CD4-positive, alpha-beta memory T cell (primary cell): ENCODE data around the gene RPL21. TPM values are rescaled to one million over a fixed set of nuclear protein-coding genes. Genes with fewer than 3 reads are reported as not detected.
"Not testable (repeated sequence)": the region's sequence is repeated elsewhere in the genome, so short reads cannot be mapped to it uniquely, and the experiment has no call there.

Experiments
- CTCF ChIA-PET: fragments of 350-600 bp; sonication (Branson Sonifier 250); formaldehyde crosslinking; loops from one replicate; lab custom pipeline; 2021; ENCODE audit warnings: inconsistent platforms; ENCODE audit not compliant: partially characterized antibody; lab: Charles Lee
- POLR2A ChIA-PET: fragments of 350-600 bp; sonication (Branson Sonifier 250); formaldehyde crosslinking; loops from one replicate; lab custom pipeline; 2021; ENCODE audit not compliant: partially characterized antibody; lab: Charles Lee
- DNase-seq, 5 donors: peaks; one replicate each; pipeline versions ENCODE4 v3.0.0 to v3.0.0-alpha.2; 2020 to 2022; ENCODE audit warnings: mixed read lengths in 1 of 5
- H3K27ac ChIP-seq: one replicate; pipeline ENCODE4 v1.7.0; 2013; ENCODE audit warnings: low read depth, low read length
- H3K27me3 ChIP-seq: 2 replicates; pipeline ENCODE4 v1.7.0; 2013; ENCODE audit warnings: mild to moderate bottlenecking, low read length, moderate library complexity; ENCODE audit not compliant: insufficient read depth
- H3K36me3 ChIP-seq: 2 replicates; pipeline ENCODE4 v1.7.0; 2013; ENCODE audit warnings: mild to moderate bottlenecking, low read length, moderate library complexity; ENCODE audit not compliant: insufficient read depth
- H3K4me1 ChIP-seq: 2 replicates; pipeline ENCODE4 v1.7.0; 2013; ENCODE audit warnings: mild to moderate bottlenecking, low read length, moderate library complexity; ENCODE audit not compliant: insufficient read depth
- H3K4me3 ChIP-seq, 2 donors: one replicate each; pipeline ENCODE4 v1.7.0; 2013; ENCODE audit warnings: low read length in 2 of 2, mild to moderate bottlenecking in 1 of 2
- H3K9me3 ChIP-seq, 2 donors: one replicate each; pipeline ENCODE4 v1.7.0; 2013; ENCODE audit warnings: low read length in 2 of 2, control low read depth in 1 of 2; ENCODE audit not compliant: control insufficient read depth in 1 of 2
- H3K27ac Mint-ChIP-seq, 7 donors: one replicate each; pipeline ENCODE4 v1.8.0; 2020 to 2021; ENCODE audit warnings: mixed read lengths in 7 of 7, mild to moderate bottlenecking in 6 of 7, inconsistent platforms in 3 of 7, moderate library complexity in 3 of 7
- H3K27me3 Mint-ChIP-seq, 2 donors: one replicate each; pipeline ENCODE4 v1.8.0; 2020 to 2021; ENCODE audit warnings: mixed read lengths in 2 of 2
- H3K36me3 Mint-ChIP-seq, 2 donors: one replicate each; pipeline ENCODE4 v1.8.0; 2020 to 2021; ENCODE audit warnings: mixed read lengths in 2 of 2, inconsistent platforms in 1 of 2, mild to moderate bottlenecking in 1 of 2
- H3K4me1 Mint-ChIP-seq, 4 donors: one replicate each; pipeline ENCODE4 v1.8.0; 2020 to 2021; ENCODE audit warnings: mixed read lengths in 4 of 4, mild to moderate bottlenecking in 1 of 4
- H3K4me3 Mint-ChIP-seq, 8 donors: one replicate each; pipeline ENCODE4 v1.8.0; 2020 to 2021; ENCODE audit warnings: mixed read lengths in 8 of 8, mild to moderate bottlenecking in 7 of 8, moderate library complexity in 6 of 8, inconsistent platforms in 3 of 8
- H3K9me3 Mint-ChIP-seq, 8 donors: one replicate each; pipeline ENCODE4 v1.8.0; 2020 to 2021; ENCODE audit warnings: mixed read lengths in 8 of 8, mild to moderate bottlenecking in 5 of 8, inconsistent platforms in 3 of 8, moderate library complexity in 1 of 8
- intact Hi-C: fragments of 100-400 bp; cut with micrococcal nuclease; formaldehyde crosslinking; loops from one replicate; pipeline ENCODE4 v1.15.1; 2023
- polyA plus RNA-seq, 2 donors: library from polyadenylated mRNA; unstranded; fragments of 300-500 nt; fragmentation: Illumina TruSeq; gene quantifications; one replicate each; pipeline ENCODE4 v1.2.3, GENCODE V29; 2021
- total RNA-seq, 2 experiments: library from RNA; stranded (reverse); gene quantifications; one replicate each; pipeline ENCODE4 v1.2.3, GENCODE V29; 2021

The RPL21 gene
- total and polyA plus RNA-seq, 4 experiments from 2014 or later = 2,008 to 7,509 (median 4,196) TPM

GRCh38 chr13:27280841-27281240 is 29.5 kb downstream of the RPL21 start:
- Histone ChIP-seq H3K4me1 (no peaks in the 10 kb centered on the region), H3K27me3 (no peaks in the 10 kb centered on the region), H3K36me3 (no peaks in the 10 kb centered on the region), H3K4me3 (no peak overlapping the region), H3K27ac (no peak overlapping the region), H3K9me3 (no peaks in the 10 kb centered on the region)
- Mint-ChIP-seq H3K4me3 (no peak overlapping the region), H3K27ac (no peak overlapping the region), H3K27me3 (peaks cover 1 to 7% of the 10 kb centered on the region in 2 donors), H3K36me3 (no peaks in the 10 kb centered on the region), H3K9me3 (peaks cover 0 to 2% (median 0%) of the 10 kb centered on the region in 8 donors), H3K4me1 (no peaks in the 10 kb centered on the region)
- no peak for DNase-seq
- intact Hi-C loops = no loop called here
- ChIA-PET CTCF (interaction anchor here (1.4 to 2.2 kb wide), 3 partner anchors 11 to 295 kb away, joined by 3 to 11 read pairs (median 6); partner anchors contain the start of gene RASL11A), POLR2A (no interaction called here)

- Histone ChIP-seq H3K9me3 (no peaks in the 10 kb centered on the region), H3K4me3 (no peak overlapping the region), H3K4me1 (no peaks in the 10 kb centered on the region), H3K27me3 (no peaks in the 10 kb centered on the region), H3K27ac (no peak overlapping the region), H3K36me3 (no peaks in the 10 kb centered on the region)
- Mint-ChIP-seq H3K4me3 (no peak overlapping the region), H3K27me3 (peaks cover 1 to 5% of the 10 kb centered on the region in 2 donors), H3K4me1 (no peaks in the 10 kb centered on the region), H3K36me3 (no peaks in the 10 kb centered on the region), H3K9me3 (peaks cover 0 to 2% (median 0%) of the 10 kb centered on the region in 8 donors), H3K27ac (no peak overlapping the region)
- CTCF ChIA-PET = interaction anchor here (1.4 to 2.2 kb wide), 3 partner anchors 11 to 296 kb away, joined by 3 to 11 read pairs (median 6); partner anchors contain the start of gene RASL11A
- POLR2A ChIA-PET = no interaction called here
- intact Hi-C loops = no loop called here
- no peak for DNase-seq
Observed at GRCh38 chr13:27281420-27281819, 30.1 kb downstream of the RPL21 start.

- Histone ChIP-seq H3K36me3 (no peaks in the 10 kb centered on the region), H3K4me3 (no peak overlapping the region), H3K27ac (no peak overlapping the region), H3K9me3 (no peaks in the 10 kb centered on the region), H3K4me1 (no peaks in the 10 kb centered on the region), H3K27me3 (no peaks in the 10 kb centered on the region)
- Mint-ChIP-seq H3K9me3 (peaks cover 0 to 2% (median 0%) of the 10 kb centered on the region in 8 donors), H3K4me1 (no peaks in the 10 kb centered on the region), H3K27ac (peak overlapping the region in 1 of 7 donors; percentile 30), H3K36me3 (no peaks in the 10 kb centered on the region), H3K27me3 (peaks cover 1% of the 10 kb centered on the region in 2 donors), H3K4me3 (no peak overlapping the region)
- POLR2A ChIA-PET = no interaction called here
- CTCF ChIA-PET = interaction anchor here (0.6 to 1.6 kb wide), 4 partner anchors 9 to 788 kb away, joined by 3 to 6 read pairs (median 5); no protein-coding TSS in a partner anchor
- intact Hi-C loops = no loop called here
- no peak for DNase-seq
Observed at GRCh38 chr13:27283906-27284493, 32.6 kb downstream of the RPL21 start.

GRCh38 chr13:27288392-27288791 is 37.0 kb downstream of the RPL21 start:
- H3K4me3 ChIP-seq = no peak overlapping the region
- no peaks in the 10 kb centered on the region for H3K9me3 ChIP-seq
- H3K4me1 ChIP-seq = peaks cover 12% of the 10 kb centered on the region
- no peak overlapping the region for H3K27ac Mint-ChIP-seq
- DNase-seq = no peak
- no peak overlapping the region for H3K27ac ChIP-seq
- H3K9me3 Mint-ChIP-seq = peaks cover 0 to 2% (median 0%) of the 10 kb centered on the region in 8 donors
- intact Hi-C loops = no loop called here
- no peak overlapping the region for H3K4me3 Mint-ChIP-seq
- no peaks in the 10 kb centered on the region for H3K27me3 ChIP-seq
- peaks cover 5 to 7% (median 6%) of the 10 kb centered on the region in 4 donors for H3K4me1 Mint-ChIP-seq
- H3K36me3 ChIP-seq = no peaks in the 10 kb centered on the region
- H3K36me3 Mint-ChIP-seq = no peaks in the 10 kb centered on the region
- POLR2A ChIA-PET = no interaction called here
- CTCF ChIA-PET = no interaction called here
- no peaks in the 10 kb centered on the region for H3K27me3 Mint-ChIP-seq

GRCh38 chr13:27289011-27289665 is 37.8 kb downstream of the RPL21 start:
- no peaks in the 10 kb centered on the region for H3K36me3 Mint-ChIP-seq
- Histone ChIP-seq H3K27ac (no peak overlapping the region), H3K27me3 (no peaks in the 10 kb centered on the region), H3K4me1 (peaks cover 19% of the 10 kb centered on the region), H3K36me3 (no peaks in the 10 kb centered on the region), H3K9me3 (no peaks in the 10 kb centered on the region), H3K4me3 (no peak overlapping the region)
- no peaks in the 10 kb centered on the region for H3K27me3 Mint-ChIP-seq
- H3K4me1 Mint-ChIP-seq = peaks cover 13 to 15% (median 14%) of the 10 kb centered on the region in 4 donors
- POLR2A ChIA-PET = no interaction called here
- no peak for DNase-seq
- CTCF ChIA-PET = no interaction called here
- intact Hi-C loops = no loop called here
- no peak overlapping the region for H3K27ac Mint-ChIP-seq
- peaks cover 0 to 2% (median 0%) of the 10 kb centered on the region in 8 donors for H3K9me3 Mint-ChIP-seq
- no peak overlapping the region for H3K4me3 Mint-ChIP-seq

GRCh38 chr13:27290715-27291114 is 39.4 kb downstream of the RPL21 start:
- Mint-ChIP-seq H3K9me3 (peaks cover 0 to under 1% (median 0%) of the 10 kb centered on the region in 8 donors), H3K4me1 (peaks cover 19 to 27% (median 23%) of the 10 kb centered on the region in 4 donors), H3K27me3 (no peaks in the 10 kb centered on the region), H3K27ac (peak overlapping the region in 1 of 7 donors; percentile 75), H3K4me3 (no peak overlapping the region), H3K36me3 (no peaks in the 10 kb centered on the region)
- no peak for DNase-seq
- CTCF ChIA-PET = interaction anchor here (3.0 kb wide), 1 partner anchor 19 kb away, joined by 18 read pairs; the partner anchor contains the start of gene RASL11A
- intact Hi-C loops = loop anchor here (5.0 kb wide), 1 partner anchor 47 kb away; no protein-coding TSS in a partner anchor
- Histone ChIP-seq H3K9me3 (no peaks in the 10 kb centered on the region), H3K27me3 (no peaks in the 10 kb centered on the region), H3K4me3 (no peak overlapping the region), H3K36me3 (no peaks in the 10 kb centered on the region), H3K27ac (no peak overlapping the region), H3K4me1 (peaks cover 30% of the 10 kb centered on the region)
- POLR2A ChIA-PET = no interaction called here

- H3K4me3 ChIP-seq, H3K9me3 Mint-ChIP-seq, H3K36me3 ChIP-seq, H3K9me3 ChIP-seq, H3K27ac ChIP-seq, DNase-seq, H3K27me3 Mint-ChIP-seq, POLR2A ChIA-PET, H3K4me3 Mint-ChIP-seq, H3K36me3 Mint-ChIP-seq, H3K27me3 ChIP-seq: not testable (repeated sequence)
- CTCF ChIA-PET = interaction anchor here (3.0 kb wide), 1 partner anchor 20 kb away, joined by 18 read pairs; the partner anchor contains the start of gene RASL11A
- intact Hi-C loops = loop anchor here (5.0 kb wide), 1 partner anchor 45 kb away; no protein-coding TSS in a partner anchor
- peaks cover 30% of the 10 kb centered on the region for H3K4me1 ChIP-seq
- peaks cover 19 to 27% (median 23%) of the 10 kb centered on the region in 4 donors for H3K4me1 Mint-ChIP-seq
- H3K27ac Mint-ChIP-seq = peak overlapping the region in 3 of 7 donors; percentile 2 to 64 (median 64)
Observed at GRCh38 chr13:27291967-27292366, 40.6 kb downstream of the RPL21 start.
